HG02571 (cell line): ENCODE measurements around the gene OXA1L.
"Not testable (repeated sequence)": the region's sequence is repeated elsewhere in the genome, so short reads cannot be mapped to it uniquely, and the experiment has no call there.

Experiments used
- ATAC-seq: cut with Tn5 transposase; IDR thresholded peaks from one replicate; pipeline ENCODE4 v1.9.1; 2021; ENCODE audit warnings: mild to moderate bottlenecking, moderate library complexity; ENCODE audit not compliant: unreplicated experiment

OXA1L gene

DNA sequence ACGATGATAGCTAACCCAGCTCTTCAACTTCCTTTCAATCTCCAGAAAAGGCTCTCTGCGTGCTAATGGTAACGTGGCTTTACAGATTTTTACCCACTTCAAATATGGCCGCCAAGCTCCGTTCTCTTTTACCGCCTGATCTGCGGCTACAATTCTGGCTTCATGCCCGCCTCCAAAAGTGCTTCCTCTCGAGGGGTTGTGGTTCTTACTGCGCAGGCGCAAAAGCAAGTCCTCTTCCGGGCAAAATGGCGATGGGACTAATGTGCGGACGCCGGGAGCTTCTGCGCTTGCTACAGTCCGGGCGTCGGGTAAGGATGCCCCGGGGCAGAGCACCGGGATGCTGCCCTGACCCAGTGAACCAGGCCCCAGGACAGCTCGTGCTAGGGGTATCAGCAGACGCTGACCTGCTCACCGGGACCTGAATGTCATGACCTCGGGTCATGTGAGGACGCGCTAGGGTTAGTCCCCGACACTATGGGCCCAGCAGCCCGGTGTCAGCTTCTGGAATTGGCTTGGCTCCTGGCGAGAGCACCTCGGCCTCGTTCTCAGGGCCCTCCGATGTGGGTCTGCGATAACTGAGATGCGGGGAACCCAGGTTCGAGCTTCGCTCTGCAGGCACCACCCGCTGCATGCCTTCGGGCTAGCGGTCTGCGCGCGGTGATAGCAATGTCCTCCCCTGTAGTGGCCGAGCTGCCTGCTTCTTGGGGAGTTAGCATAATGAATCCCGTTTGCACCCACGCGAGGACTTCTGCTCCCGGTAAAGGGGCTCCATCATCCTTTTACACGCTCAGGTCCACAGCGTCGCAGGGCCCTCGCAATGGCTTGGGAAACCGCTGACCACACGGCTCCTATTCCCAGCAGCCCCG, at the start of gene OXA1L:
Gene OXA1L (plus strand): TSS at position 232 of the 866 bp plus-strand sequence. CDS start 14 bp downstream, at position 246.
- peak; percentile 81 for ATAC-seq

DNA sequence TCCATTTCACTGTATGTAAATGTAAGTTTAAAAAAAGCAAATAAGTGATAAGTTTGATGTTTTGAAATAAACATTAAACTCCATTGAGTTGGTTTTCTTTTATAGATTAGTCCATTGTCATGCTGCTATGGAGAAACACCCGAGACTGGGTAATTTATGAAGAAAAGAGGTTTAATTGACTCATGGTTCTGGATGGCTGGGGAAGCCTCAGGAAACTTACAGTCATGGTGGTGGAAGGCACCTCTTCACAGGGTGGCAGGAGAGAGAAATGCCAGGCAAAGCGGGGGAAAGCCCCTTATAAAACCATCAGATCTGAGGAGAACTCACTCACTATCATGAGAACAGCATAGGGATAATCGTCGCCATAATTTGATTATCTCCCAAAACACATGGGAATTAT, 48.4 kb upstream of the OXA1L start:
- ATAC-seq: no peak

DNA sequence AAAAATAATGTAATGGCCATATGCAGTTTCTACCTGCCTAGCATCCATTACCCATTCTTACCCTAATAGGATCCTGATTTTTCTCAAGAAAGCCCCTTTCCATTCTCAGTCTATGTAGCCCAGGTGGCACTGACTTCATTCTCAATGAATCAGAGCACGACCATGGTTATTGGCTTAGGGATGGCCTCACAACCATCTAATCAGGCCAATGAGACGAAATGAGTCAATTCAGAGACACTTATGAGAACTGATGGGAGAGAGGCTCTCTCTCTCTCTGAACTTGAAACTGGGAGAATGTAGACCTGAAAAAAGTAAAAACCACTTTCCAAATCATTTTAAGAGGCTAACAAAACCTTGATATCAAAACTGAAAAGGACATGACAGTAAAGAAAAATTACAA, 45.3 kb upstream of the OXA1L start:
- no peak for ATAC-seq

DNA sequence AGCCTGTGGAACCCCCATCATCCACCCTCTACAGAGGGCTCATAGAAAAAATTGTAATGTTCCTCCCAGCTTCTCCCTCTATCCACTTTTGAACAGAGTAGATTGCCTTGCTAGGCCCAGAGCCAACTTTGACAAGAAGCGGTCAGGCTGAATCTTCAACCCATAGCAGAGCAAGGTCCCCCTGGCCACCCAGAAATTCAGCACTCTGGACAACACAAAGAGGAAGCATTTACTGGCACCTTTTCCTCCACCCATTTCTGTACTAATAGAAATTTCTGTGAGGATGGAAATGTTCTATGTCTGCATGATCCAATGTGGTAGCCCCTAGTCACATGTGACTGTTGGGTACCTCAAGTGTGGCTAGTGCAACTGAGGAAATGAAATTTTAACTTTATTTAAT, 42.7 kb upstream of the OXA1L start:
- no peak for ATAC-seq

DNA sequence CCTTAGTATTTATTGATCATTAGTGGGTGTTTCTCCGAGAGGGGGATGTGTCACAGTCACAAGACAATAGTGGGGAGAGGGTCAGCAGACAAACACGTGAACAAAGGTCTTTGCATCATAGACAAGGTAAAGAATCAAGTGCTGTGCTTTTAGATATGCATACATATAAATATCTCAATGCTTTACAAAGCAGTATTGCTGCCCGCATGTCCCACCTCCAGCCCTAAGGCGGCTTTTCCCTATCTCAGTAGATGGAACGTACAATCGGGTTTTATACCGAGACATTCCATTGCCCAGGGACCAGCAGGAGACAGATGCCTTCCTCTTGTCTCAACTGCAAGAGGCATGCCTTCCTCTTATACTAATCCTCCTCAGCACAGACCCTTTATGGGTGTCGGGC, 41.6 kb upstream of the OXA1L start:
- ATAC-seq: not testable (repeated sequence)

DNA sequence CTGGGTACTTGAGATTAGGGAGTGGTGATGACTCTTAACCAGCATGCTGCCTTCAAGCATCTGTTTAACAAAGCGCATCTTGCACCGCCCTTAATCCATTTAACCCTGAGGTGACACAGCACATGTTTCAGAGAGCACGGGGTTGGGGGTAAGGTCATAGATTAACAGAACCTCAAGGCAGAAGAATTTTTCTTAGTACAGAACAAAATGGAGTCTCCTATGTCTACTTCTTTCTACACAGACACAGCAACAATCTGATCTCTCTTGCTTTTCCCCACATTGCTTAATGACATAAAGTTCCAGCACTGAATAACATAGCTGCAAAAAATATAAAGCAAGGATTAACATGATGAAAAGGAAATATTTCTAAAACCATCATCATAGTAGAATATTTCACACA, 41.1 kb upstream of the OXA1L start:
- ATAC-seq: not testable (repeated sequence)

DNA sequence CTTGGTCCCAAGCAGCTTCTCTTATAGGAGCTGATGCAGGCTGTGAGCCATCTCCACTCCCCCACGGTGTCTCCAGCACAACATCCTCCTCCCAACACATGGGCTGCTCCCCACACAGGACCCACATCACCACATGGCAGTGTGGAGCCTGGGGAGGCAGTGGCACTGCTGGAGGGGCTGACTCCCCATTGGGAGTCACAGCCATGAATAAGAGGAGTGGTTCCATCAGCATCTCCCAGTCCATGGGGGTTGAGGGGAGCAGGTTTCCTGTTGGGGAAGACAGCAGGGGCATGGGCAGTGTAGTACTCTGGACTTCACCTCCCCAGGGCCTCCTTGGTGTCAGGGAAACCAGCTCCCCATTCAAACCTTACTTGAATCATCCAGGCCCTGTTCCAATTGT, 40.5 kb upstream of the OXA1L start:
- no peak for ATAC-seq

DNA sequence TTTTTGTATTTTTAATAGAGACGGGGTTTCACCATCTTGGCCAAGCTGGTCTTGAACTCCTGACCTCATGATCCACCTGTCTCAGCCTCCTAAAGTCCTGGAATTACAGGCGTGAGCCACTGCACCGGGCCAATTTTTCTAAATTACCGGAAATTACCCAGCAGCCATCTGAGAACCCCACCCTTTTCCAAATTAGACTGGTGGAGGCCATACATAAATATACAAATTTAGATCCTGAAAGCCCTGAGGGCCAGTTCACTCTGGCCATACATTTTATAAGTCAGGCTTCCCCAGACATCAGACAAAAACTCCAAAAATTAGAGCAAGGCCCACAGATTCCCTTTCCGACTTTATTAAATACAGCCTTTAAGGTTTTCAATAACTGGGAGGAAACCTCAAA, 34.4 kb upstream of the OXA1L start:
- not testable (repeated sequence) for ATAC-seq

DNA sequence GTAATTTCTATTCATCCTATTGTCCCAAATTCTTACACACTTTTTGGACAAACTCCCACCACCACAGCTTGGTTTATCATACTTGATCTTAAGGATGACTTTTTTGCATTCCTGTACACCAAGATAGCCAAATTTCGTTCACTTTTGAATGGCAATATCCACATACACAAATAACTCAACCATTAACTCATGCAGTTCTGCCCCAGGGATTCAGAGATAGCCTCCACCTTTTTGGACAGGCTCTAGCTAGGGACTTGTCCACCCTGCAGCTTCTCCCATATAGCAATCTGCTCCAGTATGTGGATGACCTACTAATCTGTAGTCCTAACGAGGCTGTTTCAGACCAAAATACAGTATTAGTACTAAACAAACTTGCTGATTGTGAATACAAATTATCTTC, 32.7 kb upstream of the OXA1L start:
- no peak for ATAC-seq

DNA sequence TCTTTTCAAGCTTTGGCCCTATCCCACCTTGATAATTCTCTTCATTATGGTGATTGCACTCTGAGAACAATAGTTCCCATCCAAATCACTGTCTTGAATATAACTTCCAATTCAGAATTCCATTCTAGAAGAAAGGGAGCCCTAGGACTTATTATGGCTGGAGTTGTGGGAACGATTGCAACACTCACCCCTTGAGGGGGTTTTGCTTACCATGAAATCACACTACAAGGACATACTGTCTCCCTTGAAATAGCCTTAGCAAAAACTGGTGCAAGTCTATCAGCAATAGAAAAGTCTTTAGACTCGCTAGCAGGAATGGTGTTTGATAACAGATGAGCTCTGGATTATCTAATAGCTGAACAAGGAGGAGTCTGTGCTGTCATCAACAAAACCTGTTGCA, 31.4 kb upstream of the OXA1L start:
- ATAC-seq: no peak

DNA sequence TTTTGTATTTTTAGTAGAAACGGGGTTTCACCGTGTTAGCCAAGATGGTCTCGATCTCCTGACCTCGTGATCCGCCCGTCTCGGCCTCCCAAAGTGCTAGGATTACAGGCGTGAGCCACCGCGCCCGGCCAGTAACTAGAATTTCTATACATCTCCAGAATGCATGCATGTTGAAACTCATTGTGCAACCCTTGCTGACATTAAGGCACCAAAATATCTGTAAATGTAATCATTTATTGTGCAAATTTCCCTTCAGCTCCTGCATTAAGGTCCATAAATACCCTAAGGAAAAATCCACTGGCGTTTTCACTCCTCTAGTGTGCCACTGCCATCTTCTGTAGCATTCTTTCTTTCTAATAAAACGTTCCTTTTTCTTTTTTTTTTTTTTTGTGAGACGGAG, 30.1 kb upstream of the OXA1L start:
- not testable (repeated sequence) for ATAC-seq

DNA sequence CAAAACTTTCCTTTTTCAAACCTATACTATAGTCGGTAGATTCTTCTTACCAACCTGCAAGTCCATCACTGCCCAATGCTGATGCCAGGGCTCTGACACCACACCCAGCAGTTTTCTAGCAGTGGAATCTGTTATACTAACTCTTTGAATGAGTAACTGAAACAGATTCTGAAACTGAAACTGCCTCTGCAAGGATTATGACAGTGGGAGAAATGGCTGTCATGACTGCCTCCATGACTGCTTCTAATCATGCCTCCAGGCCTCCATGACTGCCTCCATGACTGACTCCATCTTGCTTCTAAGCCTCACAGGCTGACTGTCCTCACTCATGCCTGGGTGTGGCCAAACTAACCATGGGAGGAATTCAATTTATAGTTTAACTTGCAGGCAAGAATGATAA, 29.4 kb upstream of the OXA1L start:
- ATAC-seq: peak; percentile 70

DNA sequence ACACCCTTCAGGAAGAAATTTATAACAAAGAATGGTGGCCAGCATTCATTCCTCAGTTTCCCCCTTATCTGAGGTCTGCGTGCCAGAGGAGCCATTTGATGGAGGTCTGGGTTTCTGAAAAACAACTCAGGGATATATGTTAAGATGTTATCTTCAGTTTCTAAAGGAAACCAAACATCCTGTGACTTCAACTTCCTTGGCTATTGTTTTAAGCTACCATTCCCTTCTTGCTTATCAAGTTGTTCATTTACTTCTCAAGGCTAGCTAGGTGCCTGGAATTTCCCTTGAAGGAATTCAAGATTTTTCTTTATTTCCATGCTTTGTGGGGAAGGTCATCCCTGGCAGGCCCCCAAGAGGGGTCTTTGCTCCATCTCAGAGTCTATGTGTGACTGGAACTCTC, 27.1 kb upstream of the OXA1L start:
- ATAC-seq: no peak

DNA sequence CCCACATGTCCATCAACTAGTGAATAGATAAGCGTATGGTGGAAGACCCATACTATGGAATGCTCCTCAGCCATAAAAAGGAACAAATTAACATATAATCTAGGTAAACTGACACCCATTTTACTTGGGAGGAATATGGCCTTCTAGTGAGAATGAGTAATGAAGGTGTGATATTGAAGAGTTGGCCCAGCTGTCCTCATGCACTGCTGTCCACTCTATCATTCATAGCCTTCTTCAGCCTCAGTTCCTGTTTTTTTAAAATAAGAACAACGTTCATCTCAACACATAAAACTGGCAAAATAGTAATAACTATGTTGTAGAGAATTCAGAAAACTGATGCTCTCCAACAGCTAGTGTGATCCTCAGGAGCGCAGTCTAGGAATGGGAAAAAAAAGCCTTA, 26.5 kb upstream of the OXA1L start:
- no peak for ATAC-seq

DNA sequence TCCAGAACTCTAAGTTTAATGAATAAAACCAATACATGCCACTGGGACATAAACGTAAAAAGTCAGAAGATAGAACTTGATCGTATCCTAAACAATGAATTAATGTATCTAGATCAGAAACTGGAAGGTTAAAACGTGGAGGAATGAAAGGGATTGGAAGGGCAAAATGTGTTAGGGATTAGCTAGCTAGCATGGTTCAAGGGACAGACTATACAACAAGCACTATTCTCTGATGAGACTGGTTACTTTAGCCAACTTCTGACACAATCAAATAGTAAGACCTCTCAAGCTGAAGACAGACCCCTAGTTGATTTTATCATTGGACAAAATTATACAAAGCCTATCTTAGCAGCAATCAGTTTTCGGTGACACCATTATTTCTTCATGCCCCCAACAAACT, 18.7 kb upstream of the OXA1L start:
- no peak for ATAC-seq

DNA sequence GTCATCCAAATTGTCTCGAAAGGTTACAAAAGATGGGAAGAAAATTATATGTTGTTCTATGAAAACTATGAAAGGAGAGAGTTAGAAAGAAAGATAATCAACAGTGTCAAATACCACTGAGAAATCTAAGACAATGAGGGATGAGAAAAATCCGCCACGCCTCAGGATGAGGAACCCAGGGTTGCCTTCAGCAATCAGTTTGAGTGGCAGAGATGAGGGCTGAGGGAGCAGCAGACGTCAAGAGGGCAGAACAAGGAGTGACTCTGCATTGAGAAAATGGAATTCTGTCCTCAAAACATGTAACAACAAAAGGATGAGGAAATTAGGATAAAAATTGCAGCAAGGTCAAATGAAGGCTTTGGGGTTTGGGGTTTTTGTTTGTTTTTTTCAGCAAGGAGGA, 18.3 kb upstream of the OXA1L start:
- no peak for ATAC-seq

DNA sequence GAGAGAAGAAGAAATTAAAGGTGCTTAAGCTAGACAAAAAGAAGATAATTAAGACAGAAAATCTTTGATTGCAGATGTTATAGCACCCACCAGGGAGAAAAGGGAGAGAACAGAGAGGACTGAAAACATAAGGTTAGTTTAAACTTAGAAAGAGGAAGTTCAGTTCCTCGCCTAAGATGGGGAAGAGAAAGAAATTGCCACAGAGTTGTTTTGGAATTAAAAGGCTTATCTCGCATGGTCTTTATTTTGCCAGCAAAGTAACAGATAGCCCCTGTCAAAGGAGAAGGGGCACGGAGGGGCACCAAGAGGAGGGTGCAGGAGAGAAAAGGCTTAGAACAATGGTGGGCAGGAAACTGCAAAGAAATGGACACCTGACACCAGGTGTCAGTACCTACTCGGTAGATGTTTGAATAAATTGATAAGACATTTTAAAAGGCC, 17.8 kb upstream of the OXA1L start:
- ATAC-seq: no peak

DNA sequence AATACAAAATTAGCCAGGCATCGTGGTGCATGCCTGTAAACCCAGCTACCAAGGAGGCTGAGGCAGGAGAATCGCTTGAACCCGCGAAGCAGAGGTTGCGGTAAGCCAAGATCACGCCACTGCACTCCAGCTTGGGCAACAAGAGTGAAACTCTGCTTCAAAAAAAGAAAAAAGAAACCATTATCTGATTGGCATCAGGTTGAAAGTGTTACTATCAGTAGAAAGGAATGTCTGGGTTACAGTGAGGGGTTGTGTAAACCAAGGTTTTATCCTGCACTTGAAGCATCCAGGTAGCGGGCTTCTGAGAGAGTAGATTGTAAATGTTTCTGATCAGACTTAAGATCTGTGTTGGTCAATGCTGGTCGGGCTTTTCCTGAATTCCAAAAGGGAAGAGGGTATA, 14.1 kb upstream of the OXA1L start:
- ATAC-seq: no peak

DNA sequence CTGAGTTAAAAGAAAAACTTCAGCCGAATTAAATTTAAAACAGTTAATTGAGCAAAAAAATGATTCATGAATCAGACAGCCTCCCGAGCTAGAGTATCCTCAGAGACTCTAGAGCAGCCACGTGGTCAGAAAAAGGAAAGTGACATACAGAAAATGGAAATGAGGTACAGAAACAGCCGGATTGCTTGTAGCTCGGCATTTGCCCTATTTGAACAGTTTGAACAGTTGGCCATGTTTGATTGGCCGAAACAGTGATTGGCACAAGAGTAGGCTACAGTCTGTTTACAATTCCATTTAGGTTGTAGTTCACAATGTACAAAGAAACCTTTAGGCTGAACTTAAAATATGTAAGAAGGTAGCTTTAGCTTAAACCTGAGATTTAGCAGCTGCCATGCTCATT, 12.9 kb upstream of the OXA1L start:
- ATAC-seq: no peak

DNA sequence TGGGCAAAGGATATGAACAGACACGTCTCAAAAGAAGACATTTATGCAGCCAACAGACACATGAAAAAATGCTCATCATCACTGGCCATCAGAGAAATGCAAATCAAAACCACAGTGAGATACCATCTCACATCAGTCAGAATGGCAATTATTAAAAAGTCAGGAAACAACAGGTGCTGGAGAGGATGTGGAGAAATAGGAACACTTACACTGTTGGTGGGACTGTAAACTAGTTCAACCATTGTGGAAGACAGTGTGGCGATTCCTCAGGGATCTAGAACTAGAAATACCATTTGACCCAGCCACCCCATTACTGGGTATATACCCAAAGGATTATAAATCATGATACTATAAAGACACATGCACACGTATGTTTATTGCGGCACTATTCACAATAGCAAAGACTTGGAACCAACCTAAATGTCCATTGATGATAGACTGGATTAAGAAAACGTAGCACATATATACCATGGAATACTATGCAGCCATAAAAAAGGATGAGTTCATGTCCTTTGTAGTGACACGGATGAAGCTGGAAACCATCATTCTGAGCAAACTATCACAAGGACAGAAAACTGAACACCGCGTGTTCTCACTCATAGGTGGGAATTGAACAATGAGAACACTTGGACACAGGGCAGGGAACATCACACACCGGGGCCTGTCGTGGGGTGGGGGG, 8.4 kb upstream of the OXA1L start:
- ATAC-seq: not testable (repeated sequence)

DNA sequence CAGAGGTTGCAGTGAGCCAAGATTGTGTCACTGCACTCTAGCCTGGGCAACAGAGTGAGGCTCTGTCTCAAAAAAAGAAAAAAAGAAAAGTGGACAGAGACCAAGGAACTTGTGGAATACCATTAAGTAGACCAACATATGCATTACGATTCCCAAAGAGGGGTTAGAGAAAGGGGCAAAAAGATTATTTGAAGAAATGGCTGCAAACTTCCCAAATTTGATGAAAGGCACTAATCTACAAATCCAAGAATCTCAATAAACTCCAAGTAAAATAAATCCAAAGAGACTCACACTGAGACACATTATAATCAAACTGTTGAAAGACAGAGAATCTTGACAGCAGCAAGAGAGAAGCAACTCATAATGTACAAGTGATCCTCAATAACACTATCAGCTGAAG, 4.8 kb upstream of the OXA1L start:
- no peak for ATAC-seq

DNA sequence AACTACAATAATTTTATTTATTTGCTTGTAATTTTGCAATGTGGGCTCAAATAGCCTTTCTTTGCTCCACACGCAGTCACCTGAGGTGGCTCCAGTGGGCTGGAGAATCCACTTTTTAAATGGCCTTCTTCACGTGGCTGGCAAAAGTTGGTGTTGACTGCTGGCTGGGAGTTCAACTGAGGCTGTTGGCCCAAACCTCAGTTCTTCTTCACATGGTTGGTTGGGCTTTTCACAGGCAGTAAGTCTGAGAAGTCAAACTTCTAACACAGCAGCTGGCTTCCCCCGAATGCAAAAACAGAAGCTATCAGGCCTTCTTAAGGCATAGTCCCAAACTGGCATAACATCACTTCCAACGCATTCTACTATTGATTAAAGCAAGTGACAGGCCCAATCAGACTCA, 2.1 kb upstream of the OXA1L start:
- no peak for ATAC-seq

DNA sequence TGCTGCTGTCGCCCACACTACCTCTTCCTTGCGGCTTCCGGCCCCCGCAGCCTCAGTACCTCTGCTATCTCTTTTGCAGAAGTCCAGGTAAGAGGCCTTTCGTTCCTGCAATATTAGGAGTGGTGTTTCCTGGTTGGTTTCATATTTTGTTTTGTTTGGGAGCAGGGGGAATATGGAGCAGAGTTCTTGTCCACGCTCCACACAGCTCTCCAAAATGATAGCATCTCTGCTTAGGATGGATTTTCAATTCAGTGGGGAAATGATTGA, 768 bp downstream of the OXA1L start:
- ATAC-seq: no peak
